Peyer's patch (tissue), 4 donors: Measurements from ENCODE around the gene DNM3.

Experiments
- POLR2A ChIP-seq, 2 donors: fragments of 450-650 bp; IDR thresholded peaks; one replicate each; pipeline ENCODE4 v1.5.1; 2017; ENCODE audit warnings: antibody characterized with exemption in 2 of 2, mild to moderate bottlenecking in 2 of 2, moderate library complexity in 2 of 2
- TF ChIP-seq, protein P1 (sequence below), 6 experiments: fragments of 450-650 bp in 4 of 6; fragments of 200-600 bp in 2 of 6; sonication (generic) in 1 of 6; IDR thresholded peaks; one replicate each; pipeline ENCODE4 v1.5.1; 2017 to 2019; ENCODE audit warnings: antibody characterized with exemption in 6 of 6, mild to moderate bottlenecking in 3 of 6, moderate library complexity in 1 of 6

DNA sequence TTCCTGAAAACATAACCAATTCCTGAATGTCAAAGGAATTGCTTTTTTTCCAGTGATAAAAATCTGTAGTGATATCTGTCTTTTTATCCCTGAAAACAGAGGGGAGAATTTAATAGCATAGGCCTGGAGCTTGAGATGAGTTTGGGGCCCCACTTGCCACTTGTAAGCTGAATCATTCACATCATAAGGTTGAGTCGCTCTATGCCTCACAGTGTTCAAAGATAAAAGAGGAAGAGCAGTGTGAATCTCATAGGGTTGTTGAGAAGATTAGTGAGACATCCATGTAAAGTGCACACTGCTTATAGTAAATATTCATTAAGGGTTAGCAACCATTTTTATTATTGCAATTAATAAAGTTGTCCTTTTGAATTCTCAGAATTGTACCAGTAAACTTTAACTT, 271.3 kb downstream of the DNM3 start:
- TF ChIP-seq, protein P1, sequence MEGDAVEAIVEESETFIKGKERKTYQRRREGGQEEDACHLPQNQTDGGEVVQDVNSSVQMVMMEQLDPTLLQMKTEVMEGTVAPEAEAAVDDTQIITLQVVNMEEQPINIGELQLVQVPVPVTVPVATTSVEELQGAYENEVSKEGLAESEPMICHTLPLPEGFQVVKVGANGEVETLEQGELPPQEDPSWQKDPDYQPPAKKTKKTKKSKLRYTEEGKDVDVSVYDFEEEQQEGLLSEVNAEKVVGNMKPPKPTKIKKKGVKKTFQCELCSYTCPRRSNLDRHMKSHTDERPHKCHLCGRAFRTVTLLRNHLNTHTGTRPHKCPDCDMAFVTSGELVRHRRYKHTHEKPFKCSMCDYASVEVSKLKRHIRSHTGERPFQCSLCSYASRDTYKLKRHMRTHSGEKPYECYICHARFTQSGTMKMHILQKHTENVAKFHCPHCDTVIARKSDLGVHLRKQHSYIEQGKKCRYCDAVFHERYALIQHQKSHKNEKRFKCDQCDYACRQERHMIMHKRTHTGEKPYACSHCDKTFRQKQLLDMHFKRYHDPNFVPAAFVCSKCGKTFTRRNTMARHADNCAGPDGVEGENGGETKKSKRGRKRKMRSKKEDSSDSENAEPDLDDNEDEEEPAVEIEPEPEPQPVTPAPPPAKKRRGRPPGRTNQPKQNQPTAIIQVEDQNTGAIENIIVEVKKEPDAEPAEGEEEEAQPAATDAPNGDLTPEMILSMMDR (IDR thresholded peaks at IDR 0.05), result no peak
- no peak for TF ChIP-seq POLR2A (IDR thresholded peaks at IDR 0.05)
